H9 (cell line): ENCODE data around the gene PHGDH. TPM values are rescaled to one million over a fixed set of nuclear protein-coding genes. Genes with fewer than 3 reads are reported as not detected.

ENCODE experiments used
- DNase-seq: peaks from one replicate; pipeline ENCODE4 v3.0.0-alpha.2; 2017
- H2AFZ ChIP-seq: one replicate; pipeline ENCODE4 v1.6.1; 2013; ENCODE audit warnings: mild to moderate bottlenecking, low read length, control low read depth, moderate library complexity
- H2AK5ac ChIP-seq: 2 replicates; pipeline ENCODE4 v1.6.1; 2013; ENCODE audit warnings: low read length, control low read depth, mixed read lengths; ENCODE audit not compliant: insufficient read length
- H2BK120ac ChIP-seq: one replicate; pipeline ENCODE4 v1.6.1; 2013; ENCODE audit warnings: low read depth, mild to moderate bottlenecking, low read length, control low read depth, inconsistent platforms; ENCODE audit not compliant: poor library complexity, severe bottlenecking
- H2BK12ac ChIP-seq: 2 replicates; pipeline ENCODE4 v1.6.1; 2013; ENCODE audit warnings: low read length, control low read depth, mixed read lengths, low read depth; ENCODE audit not compliant: insufficient read length
- H2BK15ac ChIP-seq: 2 replicates; pipeline ENCODE4 v1.6.1; 2013; ENCODE audit warnings: low read depth, low read length, control low read depth
- H2BK20ac ChIP-seq: one replicate; pipeline ENCODE4 v1.6.1; 2013; ENCODE audit warnings: low read depth, mild to moderate bottlenecking, low read length, control low read depth, inconsistent platforms; ENCODE audit not compliant: poor library complexity, severe bottlenecking
- H2BK5ac ChIP-seq: 2 replicates; pipeline ENCODE4 v1.6.1; 2013; ENCODE audit warnings: low read length, control low read depth, mixed read lengths; ENCODE audit not compliant: insufficient read length
- H3K14ac ChIP-seq: 2 replicates; pipeline ENCODE4 v1.6.1; 2013; ENCODE audit warnings: low read length, control low read depth; ENCODE audit not compliant: insufficient read depth
- H3K18ac ChIP-seq: 2 replicates; pipeline ENCODE4 v1.6.1; 2013; ENCODE audit warnings: low read depth, mild to moderate bottlenecking, mixed read lengths, low read length, control low read depth; ENCODE audit not compliant: insufficient read length
- H3K23ac ChIP-seq: 2 replicates; pipeline ENCODE4 v1.6.1; 2013; ENCODE audit warnings: low read length, control low read depth, mixed read lengths, low read depth; ENCODE audit not compliant: insufficient read length
- H3K23me2 ChIP-seq: 2 replicates; pipeline ENCODE4 v1.6.1; 2013; ENCODE audit warnings: low read depth, mild to moderate bottlenecking, mixed read lengths, low read length, control low read depth; ENCODE audit not compliant: insufficient read length, poor library complexity, severe bottlenecking
- H3K27ac ChIP-seq: 2 replicates; pipeline ENCODE4 v1.5.1; 2013; ENCODE audit warnings: low read length, control low read depth, mixed read lengths, low read depth; ENCODE audit not compliant: insufficient read length
- H3K27me3 ChIP-seq: 2 replicates; pipeline ENCODE4 v1.6.1; 2013; ENCODE audit warnings: low read length, control low read depth, inconsistent platforms; ENCODE audit not compliant: insufficient read depth
- H3K4ac ChIP-seq: 2 replicates; pipeline ENCODE4 v1.6.1; 2013; ENCODE audit warnings: low read depth, mild to moderate bottlenecking, control low read depth, inconsistent platforms, low read length, moderate library complexity
- H3K4me1 ChIP-seq: 2 replicates; pipeline ENCODE4 v1.6.1; 2013; ENCODE audit warnings: low read length, control low read depth, inconsistent platforms; ENCODE audit not compliant: insufficient read depth
- H3K4me2 ChIP-seq: 2 replicates; pipeline ENCODE4 v1.6.1; 2013; ENCODE audit warnings: low read length, control low read depth, mixed read lengths; ENCODE audit not compliant: insufficient read length, insufficient read depth
- H3K56ac ChIP-seq: 2 replicates; pipeline ENCODE4 v1.6.1; 2013; ENCODE audit warnings: low read depth, mild to moderate bottlenecking, mixed read lengths, low read length, control low read depth; ENCODE audit not compliant: insufficient read length
- H3K79me1 ChIP-seq: 2 replicates; pipeline ENCODE4 v1.6.1; 2013; ENCODE audit warnings: low read depth, mild to moderate bottlenecking, moderate library complexity, low read length, control low read depth, inconsistent platforms; ENCODE audit not compliant: insufficient read depth, poor library complexity, severe bottlenecking
- H3K79me2 ChIP-seq: 2 replicates; pipeline ENCODE4 v1.6.1; 2013; ENCODE audit warnings: low read length, control low read depth, inconsistent platforms; ENCODE audit not compliant: insufficient read depth
- H3K9ac ChIP-seq: 2 replicates; pipeline ENCODE4 v1.6.1; 2013; ENCODE audit warnings: low read length, control low read depth, mixed read lengths; ENCODE audit not compliant: insufficient read length; ENCODE audit errors: extremely low read depth
- H3K9me3 ChIP-seq: one replicate; pipeline ENCODE4 v1.6.1; 2013; ENCODE audit warnings: low read depth, low read length, inconsistent platforms; ENCODE audit not compliant: control insufficient read depth
- H3T11ph ChIP-seq: one replicate; pipeline ENCODE4 v1.6.1; 2013; ENCODE audit warnings: mild to moderate bottlenecking, low read length, control low read depth, inconsistent platforms
- H4K20me1 ChIP-seq: one replicate; pipeline ENCODE4 v1.6.1; 2013; ENCODE audit not compliant: control insufficient read depth, insufficient read length, insufficient read depth
- H4K5ac ChIP-seq: 2 replicates; pipeline ENCODE4 v1.6.1; 2013; ENCODE audit warnings: low read depth, mild to moderate bottlenecking, mixed read lengths, low read length, control low read depth; ENCODE audit not compliant: insufficient read length
- H4K8ac ChIP-seq: replicated peaks from 2 replicates; pipeline ENCODE4 v1.6.1; 2013; ENCODE audit warnings: low read length, control low read depth, mixed read lengths, low read depth; ENCODE audit not compliant: insufficient read length
- H4K91ac ChIP-seq: 2 replicates; pipeline ENCODE4 v1.6.1; 2013; ENCODE audit warnings: low read depth, mild to moderate bottlenecking, moderate library complexity, mixed read lengths, low read length, control low read depth; ENCODE audit not compliant: insufficient read length
- H3K27ac Mint-ChIP-seq, 3 experiments: 2 replicates in 2 of 3; 3 replicates in 1 of 3; pipeline ENCODE4 v1.8.0; 2020 to 2021; ENCODE audit warnings: mixed read lengths in 3 of 3, mild to moderate bottlenecking in 1 of 3, moderate library complexity in 1 of 3
- H3K27me3 Mint-ChIP-seq: 2 replicates; pipeline ENCODE4 v1.8.0; 2021; ENCODE audit warnings: low read depth, mild to moderate bottlenecking, moderate library complexity, mixed read lengths
- H3K36me3 Mint-ChIP-seq, 3 experiments: 2 replicates in 2 of 3; 3 replicates in 1 of 3; pipeline ENCODE4 v1.8.0; 2020 to 2021; ENCODE audit warnings: low read depth in 3 of 3, mixed read lengths in 3 of 3; ENCODE audit not compliant: insufficient read depth in 1 of 3
- H3K4me1 Mint-ChIP-seq, 2 experiments: 2 replicates each; pipeline ENCODE4 v1.8.0; 2020; ENCODE audit warnings: mixed read lengths in 2 of 2
- H3K4me3 Mint-ChIP-seq, 2 experiments: 2 replicates in 1 of 2; 3 replicates in 1 of 2; pipeline ENCODE4 v1.8.0; 2020 to 2021; ENCODE audit warnings: mild to moderate bottlenecking in 2 of 2, mixed read lengths in 2 of 2, moderate library complexity in 1 of 2
- H3K9me3 Mint-ChIP-seq, 2 experiments: 2 replicates in 1 of 2; 3 replicates in 1 of 2; pipeline ENCODE4 v1.8.0; 2020; ENCODE audit warnings: mild to moderate bottlenecking in 2 of 2, mixed read lengths in 2 of 2, moderate library complexity in 1 of 2
- CTCF ChIP-seq: fragments of 200-600 bp; sonication (generic); conservative IDR thresholded peaks from 3 replicates; pipeline ENCODE4 v1.8.0; 2021; ENCODE audit warnings: antibody characterized with exemption, mild to moderate bottlenecking
- WGBS: extraction: QIAGEN DNeasy Blood & Tissue Kit; methylation state at CpG from one replicate; pipeline ENCODE4 v1.1.7; 2013; ENCODE audit warnings: missing lambda C conversion rate, low lambda C conversion rate, mixed read lengths; ENCODE audit not compliant: insufficient read length; ENCODE audit errors: extremely low coverage; 5-methylcytosine and 5-hydroxymethylcytosine counted together
- total RNA-seq: library from RNA; stranded (reverse); gene quantifications from 2 replicates; pipeline ENCODE4 v1.2.1, GENCODE V29; 2021

PHGDH gene
- total RNA-seq, 1 experiment from 2014 or later, result 458 TPM

- Histone ChIP-seq H3K56ac (no peak overlapping the region), H4K5ac (no peak overlapping the region), H4K20me1 (no peaks in the 10 kb centered on the region), H2BK120ac (no peak overlapping the region), H3K4ac (no peak overlapping the region), H3K4me1 (peaks cover 21% of the 10 kb centered on the region), H3K23me2 (no peaks in the 10 kb centered on the region), H2BK5ac (no peak overlapping the region), H3K9ac (no peak overlapping the region), H2BK20ac (no peak overlapping the region), H3K23ac (no peak overlapping the region), H4K91ac (no peak overlapping the region), H4K8ac (no peak overlapping the region), H3K18ac (no peak overlapping the region), H3K79me1 (no peaks in the 10 kb centered on the region), H3K9me3 (no peaks in the 10 kb centered on the region), H2BK15ac (no peak overlapping the region), H3K27ac (no peak overlapping the region), H3K14ac (no peak overlapping the region), H3T11ph (no peak overlapping the region), H2AK5ac (no peak overlapping the region), H3K79me2 (no peaks in the 10 kb centered on the region), H2AFZ (no peak overlapping the region), H2BK12ac (no peak overlapping the region), H3K27me3 (no peaks in the 10 kb centered on the region), H3K4me2 (no peak overlapping the region)
- Mint-ChIP-seq H3K27ac (no peak overlapping the region), H3K4me1 (peaks cover 42 to 53% of the 10 kb centered on the region in 2 experiments), H3K27me3 (no peaks in the 10 kb centered on the region), H3K9me3 (no peaks in the 10 kb centered on the region; a peak in 1 of 5 replicates), H3K36me3 (no peaks in the 10 kb centered on the region), H3K4me3 (no peak overlapping the region)
- no CpG with 5 or more reads among the region's 1 CpG for WGBS
- no peak for DNase-seq
- TF ChIP-seq CTCF, result no peak
These were observed 27.8 kb upstream of the PHGDH start for GRCh38 chr1:119683893-119684292.
